ENCODE data around the gene RALGPS2. TPM values are rescaled to one million over a fixed set of nuclear protein-coding genes. Genes with fewer than 3 reads are reported as not detected.
"Not testable (repeated sequence)": the region's sequence is repeated elsewhere in the genome, so short reads cannot be mapped to it uniquely, and the experiment has no call there.

Gene RALGPS2
- total RNA-seq, 1 experiment from 2014 or later = 12.7 TPM

DNA sequence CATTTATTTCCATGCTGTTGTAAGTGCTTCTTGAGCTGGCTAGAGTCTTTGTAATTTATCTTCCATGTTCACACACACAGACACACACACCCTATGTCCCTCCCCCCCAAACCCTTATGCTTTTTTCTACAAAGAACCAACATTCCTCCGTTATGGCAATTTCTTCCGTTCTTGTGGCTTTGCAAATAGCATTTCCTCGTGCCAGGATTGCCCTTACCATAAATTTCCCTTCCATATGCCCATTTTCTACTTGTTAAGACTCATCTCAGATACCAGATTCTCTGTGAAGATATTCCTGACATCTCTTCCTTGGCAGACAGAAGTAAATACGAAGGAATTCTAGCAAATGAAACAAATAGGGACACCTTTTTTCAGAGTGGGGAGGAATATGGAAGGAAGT is 26.0 kb downstream of the RALGPS2 start:
- Histone ChIP-seq H3K4me3 (ENCODE audit: low read depth, low read length, poor library complexity, severe bottlenecking) (no peak overlapping the region), H3K27ac (ENCODE audit: low read depth, low read length, poor library complexity, severe bottlenecking) (no peak overlapping the region), H3K4me1 (ENCODE audit: insufficient read depth, low read length, poor library complexity, severe bottlenecking) (no peaks in the 10 kb centered on the region), H3K27me3 (replicated peaks; ENCODE audit: insufficient read depth, low read depth, low read length, poor library complexity) (no peaks in the 10 kb centered on the region), H3K9me3 (ENCODE audit: low read depth, low read length, poor library complexity, severe bottlenecking) (no peaks in the 10 kb centered on the region), H3K36me3 (ENCODE audit: insufficient read depth, low read length, poor library complexity, severe bottlenecking) (no peaks in the 10 kb centered on the region)
- no TSS peak for BruUV-seq (replicated peaks)
- no peak for DNase-seq (ENCODE audit: low spot score)
- intact Hi-C loops (cut with micrococcal nuclease; ENCODE audit: unreplicated experiment) = loop anchor here (10.0 kb wide), 1 partner anchor 446 kb away; no protein-coding TSS in a partner anchor
- ChIA-PET POLR2A (ENCODE audit: low non-redundant PET) (no interaction called here), CTCF (interaction anchor here (1.2 kb wide), 1 partner anchor 17 kb away, joined by 3 read pairs; no protein-coding TSS in a partner anchor)
- TF ChIP-seq, protein P1, sequence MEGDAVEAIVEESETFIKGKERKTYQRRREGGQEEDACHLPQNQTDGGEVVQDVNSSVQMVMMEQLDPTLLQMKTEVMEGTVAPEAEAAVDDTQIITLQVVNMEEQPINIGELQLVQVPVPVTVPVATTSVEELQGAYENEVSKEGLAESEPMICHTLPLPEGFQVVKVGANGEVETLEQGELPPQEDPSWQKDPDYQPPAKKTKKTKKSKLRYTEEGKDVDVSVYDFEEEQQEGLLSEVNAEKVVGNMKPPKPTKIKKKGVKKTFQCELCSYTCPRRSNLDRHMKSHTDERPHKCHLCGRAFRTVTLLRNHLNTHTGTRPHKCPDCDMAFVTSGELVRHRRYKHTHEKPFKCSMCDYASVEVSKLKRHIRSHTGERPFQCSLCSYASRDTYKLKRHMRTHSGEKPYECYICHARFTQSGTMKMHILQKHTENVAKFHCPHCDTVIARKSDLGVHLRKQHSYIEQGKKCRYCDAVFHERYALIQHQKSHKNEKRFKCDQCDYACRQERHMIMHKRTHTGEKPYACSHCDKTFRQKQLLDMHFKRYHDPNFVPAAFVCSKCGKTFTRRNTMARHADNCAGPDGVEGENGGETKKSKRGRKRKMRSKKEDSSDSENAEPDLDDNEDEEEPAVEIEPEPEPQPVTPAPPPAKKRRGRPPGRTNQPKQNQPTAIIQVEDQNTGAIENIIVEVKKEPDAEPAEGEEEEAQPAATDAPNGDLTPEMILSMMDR (conservative IDR thresholded peaks at IDR 0.05; ENCODE audit: low read depth, low read length) = no peak
- no peak for TF ChIP-seq EZH2 (IDR thresholded peaks at IDR 0.05; ENCODE audit: borderline replicate concordance, low read depth, low read length, poor library complexity, severe bottlenecking)

DNA sequence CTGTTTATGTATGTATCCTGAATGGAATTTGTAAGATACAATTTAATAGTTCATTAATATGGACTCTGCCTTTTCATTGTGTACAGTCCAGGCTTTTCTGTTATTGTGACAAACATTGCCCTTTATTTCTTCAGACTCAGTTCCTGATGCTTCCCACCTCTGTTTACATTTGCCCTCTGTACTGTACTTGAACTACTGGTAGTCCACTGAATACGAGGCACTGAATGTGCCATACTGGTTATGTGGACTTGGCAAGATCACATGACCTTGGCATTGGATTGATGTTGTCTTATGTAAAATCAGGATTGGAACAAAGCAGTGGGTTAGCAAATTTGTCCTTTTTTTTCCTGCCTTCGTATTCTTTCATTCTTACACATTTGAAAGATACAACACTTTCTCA is 27.8 kb downstream of the RALGPS2 start:
- ChIA-PET CTCF (interaction anchor here (0.6 to 1.2 kb wide), 6 partner anchors 210 to 453 kb away, joined by 3 to 5 read pairs (median 4); no protein-coding TSS in a partner anchor), POLR2A (ENCODE audit: low non-redundant PET) (interaction anchor here (0.7 kb wide), 1 partner anchor 28 kb away, joined by 3 read pairs; the partner anchor contains the start of gene RALGPS2)
- Histone ChIP-seq H3K4me1 (ENCODE audit: insufficient read depth, low read length, poor library complexity, severe bottlenecking) (no peaks in the 10 kb centered on the region), H3K36me3 (ENCODE audit: insufficient read depth, low read length, poor library complexity, severe bottlenecking) (no peaks in the 10 kb centered on the region), H3K4me3 (ENCODE audit: low read depth, low read length, poor library complexity, severe bottlenecking) (no peak overlapping the region), H3K9me3 (ENCODE audit: low read depth, low read length, poor library complexity, severe bottlenecking) (no peaks in the 10 kb centered on the region), H3K27ac (ENCODE audit: low read depth, low read length, poor library complexity, severe bottlenecking) (no peak overlapping the region), H3K27me3 (replicated peaks; ENCODE audit: insufficient read depth, low read depth, low read length, poor library complexity) (no peaks in the 10 kb centered on the region)
- intact Hi-C loops (cut with micrococcal nuclease; ENCODE audit: unreplicated experiment) = loop anchor here (1.0 to 10.0 kb wide), 3 partner anchors 211 to 448 kb away; no protein-coding TSS in a partner anchor
- no peak for DNase-seq (ENCODE audit: low spot score)
- TF ChIP-seq, protein P1 (conservative IDR thresholded peaks at IDR 0.05; ENCODE audit: low read depth, low read length) = no peak
- TF ChIP-seq EZH2 (IDR thresholded peaks at IDR 0.05; ENCODE audit: borderline replicate concordance, low read depth, low read length, poor library complexity, severe bottlenecking) = no peak
- no TSS peak for BruUV-seq (replicated peaks)

DNA sequence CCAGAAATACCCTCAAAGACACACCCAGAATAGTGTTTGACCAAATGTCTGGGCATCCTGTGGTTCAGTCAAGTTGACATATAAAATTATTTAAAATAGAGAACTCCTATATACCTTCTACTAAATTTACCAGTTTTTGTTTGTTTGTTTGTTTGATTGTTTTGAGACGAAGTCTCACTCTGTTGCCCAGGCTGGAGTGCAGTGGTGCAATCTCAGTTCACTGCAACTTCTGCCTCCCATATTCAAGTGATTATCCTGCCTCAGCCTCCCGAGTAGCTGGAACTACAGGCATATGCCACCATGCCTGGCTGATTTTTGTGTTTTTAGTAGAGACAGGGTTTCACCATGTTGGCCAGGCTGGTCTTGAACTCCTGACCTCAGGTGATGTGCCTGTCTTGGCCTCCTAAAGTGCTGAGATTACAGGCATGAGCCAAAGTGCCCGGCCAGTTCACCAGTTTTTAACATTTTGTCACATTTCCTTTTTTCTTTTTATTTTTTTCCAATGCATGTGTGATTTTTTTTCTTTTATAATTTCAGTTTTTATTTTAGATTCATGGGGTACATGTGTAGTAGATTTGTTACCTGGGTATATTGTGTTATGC is 29.7 kb downstream of the RALGPS2 start:
- H3K9me3 ChIP-seq (ENCODE audit: low read depth, low read length, poor library complexity, severe bottlenecking); H3K27ac ChIP-seq (ENCODE audit: low read depth, low read length, poor library complexity, severe bottlenecking); H3K27me3 ChIP-seq (replicated peaks; ENCODE audit: insufficient read depth, low read depth, low read length, poor library complexity); CTCF ChIA-PET; DNase-seq (ENCODE audit: low spot score); BruUV-seq (replicated peaks); POLR2A ChIA-PET (ENCODE audit: low non-redundant PET); H3K36me3 ChIP-seq (ENCODE audit: insufficient read depth, low read length, poor library complexity, severe bottlenecking); H3K4me3 ChIP-seq (ENCODE audit: low read depth, low read length, poor library complexity, severe bottlenecking); H3K4me1 ChIP-seq (ENCODE audit: insufficient read depth, low read length, poor library complexity, severe bottlenecking): not testable (repeated sequence)
- intact Hi-C loops (cut with micrococcal nuclease; ENCODE audit: unreplicated experiment) = loop anchor here (10.0 kb wide), 1 partner anchor 450 kb away; no protein-coding TSS in a partner anchor

DNA sequence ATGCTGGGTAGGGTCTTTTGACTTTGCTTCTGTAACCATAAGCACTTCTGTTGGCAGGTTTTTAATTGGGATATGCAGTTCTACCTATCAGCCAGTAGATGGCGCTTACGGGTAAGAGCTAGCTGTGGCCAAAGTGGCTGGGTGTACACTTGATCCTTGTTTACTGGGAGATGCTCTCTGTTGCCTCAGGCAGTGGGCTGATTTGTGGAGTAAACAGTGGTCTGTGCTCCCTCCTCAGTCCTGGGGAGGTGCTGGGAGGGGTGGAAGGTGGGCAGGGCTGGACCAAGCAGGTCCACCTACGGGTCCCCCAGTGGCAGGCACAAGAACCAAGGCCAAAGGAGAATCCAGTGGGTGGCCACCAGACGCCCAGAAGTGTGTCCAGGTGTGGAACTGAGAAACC is 43.4 kb downstream of the RALGPS2 start:
- peak; percentile 68 for DNase-seq (ENCODE audit: low spot score)
- Histone ChIP-seq H3K27me3 (replicated peaks; ENCODE audit: insufficient read depth, low read depth, low read length, poor library complexity) (no peaks in the 10 kb centered on the region), H3K4me3 (ENCODE audit: low read depth, low read length, poor library complexity, severe bottlenecking) (no peak overlapping the region), H3K9me3 (ENCODE audit: low read depth, low read length, poor library complexity, severe bottlenecking) (no peaks in the 10 kb centered on the region), H3K36me3 (ENCODE audit: insufficient read depth, low read length, poor library complexity, severe bottlenecking) (no peaks in the 10 kb centered on the region), H3K4me1 (ENCODE audit: insufficient read depth, low read length, poor library complexity, severe bottlenecking) (no peaks in the 10 kb centered on the region), H3K27ac (ENCODE audit: low read depth, low read length, poor library complexity, severe bottlenecking) (no peak overlapping the region)
- no TSS peak for BruUV-seq (replicated peaks)
- ChIA-PET CTCF (interaction anchor here (0.6 to 1.4 kb wide), 5 partner anchors 17 to 457 kb away, joined by 3 to 10 read pairs (median 3); no protein-coding TSS in a partner anchor), POLR2A (ENCODE audit: low non-redundant PET) (no interaction called here)
- intact Hi-C loops (cut with micrococcal nuclease; ENCODE audit: unreplicated experiment) = no loop called here
- TF ChIP-seq, protein P1 (conservative IDR thresholded peaks at IDR 0.05; ENCODE audit: low read depth, low read length) = peak; percentile 96
- no peak for TF ChIP-seq EZH2 (IDR thresholded peaks at IDR 0.05; ENCODE audit: borderline replicate concordance, low read depth, low read length, poor library complexity, severe bottlenecking)

Data from A673 (cell line).